ENCODE data around the gene SEMA6A.

DNA sequence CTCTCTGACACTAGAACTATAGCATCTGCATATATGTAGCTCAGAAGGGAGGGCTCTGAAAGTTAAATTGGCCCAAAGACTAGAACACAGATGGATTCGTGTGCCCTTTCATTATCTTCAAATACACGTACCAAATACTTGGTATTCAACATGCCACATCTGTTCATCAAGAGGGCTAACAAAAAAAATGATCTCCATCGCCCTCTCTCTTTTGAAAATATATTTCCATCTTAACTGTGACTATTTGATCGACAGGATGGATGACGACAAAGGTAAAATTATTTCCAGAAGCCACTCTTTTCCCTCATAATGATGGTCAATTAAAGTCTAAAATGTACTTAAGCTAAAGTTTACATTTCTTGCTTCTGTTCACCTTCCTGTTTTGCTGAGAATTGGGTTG is 77.0 kb downstream of the SEMA6A start:
- TF ChIP-seq ZNF274 (IDR thresholded peaks at IDR 0.05; ENCODE audit: low read depth, low read length) = no peak
- no peak for TF ChIP-seq YY1 (IDR thresholded peaks at IDR 0.05; ENCODE audit: insufficient read depth, insufficient read length)
